Mesenchymal stem cell (in vitro differentiated cells and primary cell): ENCODE measurements around the gene CHST15.
A peak's percentile ranks its signal among the peaks of the same experiment; 100 is the strongest.

Experiments used
- DNase-seq: peaks from one replicate; pipeline ENCODE4 v3.0.0-alpha.2; 2013
- H2AFZ ChIP-seq: one replicate; pipeline ENCODE4 v1.6.1; 2013; ENCODE audit warnings: low read depth, mild to moderate bottlenecking, control low read depth, inconsistent platforms, low read length, moderate library complexity
- H2AK5ac ChIP-seq: 2 replicates; pipeline ENCODE4 v1.6.1; 2013; ENCODE audit warnings: low read length, moderate library complexity, mild to moderate bottlenecking, inconsistent platforms; ENCODE audit not compliant: severe bottlenecking
- H2BK120ac ChIP-seq: one replicate; pipeline ENCODE4 v1.6.1; 2013; ENCODE audit warnings: low read depth, mild to moderate bottlenecking, inconsistent platforms, low read length, moderate library complexity
- H2BK12ac ChIP-seq, 2 experiments: one replicate each; pipeline ENCODE4 v1.6.1; 2013; ENCODE audit warnings: inconsistent platforms in 2 of 2, low read length in 2 of 2, mild to moderate bottlenecking in 2 of 2, moderate library complexity in 2 of 2, control low read depth in 1 of 2
- H2BK15ac ChIP-seq: one replicate; pipeline ENCODE4 v1.6.1; 2013; ENCODE audit warnings: mild to moderate bottlenecking, low read depth, inconsistent platforms; ENCODE audit not compliant: poor library complexity, severe bottlenecking
- H2BK5ac ChIP-seq: 2 replicates; pipeline ENCODE4 v1.6.1; 2013; ENCODE audit warnings: low read depth, mild to moderate bottlenecking, low read length, control low read depth, inconsistent platforms; ENCODE audit not compliant: poor library complexity, severe bottlenecking
- H3K14ac ChIP-seq, 2 experiments: one replicate each; pipeline ENCODE4 v1.6.1; 2013; ENCODE audit warnings: inconsistent platforms in 2 of 2, low read length in 2 of 2, control low read depth in 1 of 2, mild to moderate bottlenecking in 1 of 2, moderate library complexity in 1 of 2
- H3K18ac ChIP-seq, 2 experiments: one replicate each; pipeline ENCODE4 v1.6.1; 2013; ENCODE audit warnings: inconsistent platforms in 2 of 2, low read length in 2 of 2, control low read depth in 1 of 2, low read depth in 1 of 2, mild to moderate bottlenecking in 1 of 2
- H3K23ac ChIP-seq, 2 experiments: one replicate each; pipeline ENCODE4 v1.6.1; 2013; ENCODE audit warnings: inconsistent platforms in 2 of 2, low read length in 2 of 2, mild to moderate bottlenecking in 2 of 2, moderate library complexity in 2 of 2, control low read depth in 1 of 2
- H3K27ac ChIP-seq: 2 replicates; pipeline ENCODE4 v1.5.1; 2013; ENCODE audit warnings: mild to moderate bottlenecking, moderate library complexity, low read length, control low read depth, inconsistent platforms; ENCODE audit not compliant: poor library complexity, severe bottlenecking
- H3K27me3 ChIP-seq, 2 experiments: 2 replicates each; pipeline versions ENCODE4 v1.6.1 to v1.7.0; 2013; ENCODE audit warnings: low read length in 2 of 2, mild to moderate bottlenecking in 2 of 2, moderate library complexity in 2 of 2, control low read depth in 1 of 2, inconsistent platforms in 1 of 2; ENCODE audit not compliant: control insufficient read depth in 1 of 2, insufficient read depth in 1 of 2
- H3K36me3 ChIP-seq, 2 experiments: 2 replicates each; pipeline versions ENCODE4 v1.6.1 to v1.7.0; 2013; ENCODE audit warnings: low read length in 2 of 2, control low read depth in 1 of 2, inconsistent platforms in 1 of 2, low read depth in 1 of 2, mild to moderate bottlenecking in 1 of 2; ENCODE audit not compliant: insufficient read depth in 2 of 2, control insufficient read depth in 1 of 2
- H3K4ac ChIP-seq, 2 experiments: one replicate each; pipeline ENCODE4 v1.6.1; 2013; ENCODE audit warnings: inconsistent platforms in 2 of 2, low read length in 2 of 2, mild to moderate bottlenecking in 2 of 2, moderate library complexity in 2 of 2, control low read depth in 1 of 2, low read depth in 1 of 2
- H3K4me1 ChIP-seq: 2 replicates; pipeline ENCODE4 v1.6.1; 2013; ENCODE audit warnings: low read depth, low read length, control low read depth; ENCODE audit not compliant: control insufficient read depth, insufficient read depth
- H3K4me2 ChIP-seq: 2 replicates; pipeline ENCODE4 v1.6.1; 2013; ENCODE audit warnings: low read length, mild to moderate bottlenecking, inconsistent platforms; ENCODE audit not compliant: poor library complexity, severe bottlenecking
- H3K4me3 ChIP-seq, 2 experiments: 2 replicates each; pipeline versions ENCODE4 v1.5.1 to v1.7.0; 2013; ENCODE audit warnings: low read length in 2 of 2, mild to moderate bottlenecking in 2 of 2, control low read depth in 1 of 2, low read depth in 1 of 2; ENCODE audit not compliant: insufficient read depth in 1 of 2
- H3K79me1 ChIP-seq: replicated peaks from 2 replicates; pipeline ENCODE4 v1.6.1; 2013; ENCODE audit warnings: mild to moderate bottlenecking, control low read depth, low read length, inconsistent platforms; ENCODE audit not compliant: poor library complexity, severe bottlenecking
- H3K9ac ChIP-seq: 2 replicates; pipeline ENCODE4 v1.7.0; 2013; ENCODE audit warnings: mild to moderate bottlenecking, low read length, moderate library complexity
- H3K9me3 ChIP-seq: 2 replicates; pipeline ENCODE4 v1.7.0; 2013; ENCODE audit warnings: mild to moderate bottlenecking, low read length; ENCODE audit not compliant: control insufficient read depth
- H4K8ac ChIP-seq: one replicate; pipeline ENCODE4 v1.6.1; 2013; ENCODE audit warnings: inconsistent platforms, mild to moderate bottlenecking, low read length, moderate library complexity
- H4K91ac ChIP-seq: one replicate; pipeline ENCODE4 v1.6.1; 2013; ENCODE audit warnings: mild to moderate bottlenecking, low read length, inconsistent platforms
- WGBS: methylation state at CpG from one replicate; pipeline ENCODE4 v1.1.7; 2013; ENCODE audit warnings: mixed read lengths; 5-methylcytosine and 5-hydroxymethylcytosine counted together

CHST15 gene

DNA sequence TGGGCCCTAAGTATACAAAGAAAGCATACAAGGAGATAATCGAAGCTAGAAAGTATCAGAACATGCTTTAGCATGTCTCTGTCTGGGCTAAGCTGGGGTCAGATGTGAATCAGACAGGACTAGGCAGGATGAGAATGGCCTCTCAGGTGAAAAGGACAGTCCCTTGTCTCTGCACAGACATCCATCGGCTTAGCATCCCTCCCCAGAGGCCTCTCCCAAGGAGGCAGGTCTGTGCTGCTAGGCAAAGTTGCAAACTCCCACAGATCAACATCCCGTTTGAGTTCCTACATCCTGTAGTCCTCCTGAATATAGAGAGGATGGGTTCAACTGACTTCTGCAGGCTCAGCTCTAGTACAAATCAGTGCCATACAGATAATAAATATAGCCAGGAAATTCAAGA is 24.5 kb downstream of the CHST15 start:
- H4K91ac ChIP-seq, result no peak overlapping the region
- no peak overlapping the region for H3K4me3 ChIP-seq
- H3K23ac ChIP-seq, result no peak overlapping the region
- no peak for DNase-seq
- no peak overlapping the region for H4K8ac ChIP-seq
- no peak overlapping the region for H2BK120ac ChIP-seq
- H2AK5ac ChIP-seq, result no peak overlapping the region
- H2AFZ ChIP-seq, result no peak overlapping the region
- no peak overlapping the region for H3K18ac ChIP-seq
- no peak overlapping the region for H2BK5ac ChIP-seq
- no peak overlapping the region for H3K27ac ChIP-seq
- no peak overlapping the region for H3K9ac ChIP-seq
- no peak overlapping the region for H3K4ac ChIP-seq
- peaks cover 0 to 5% of the 10 kb centered on the region in 2 experiments for H3K27me3 ChIP-seq
- H3K4me2 ChIP-seq, result no peak overlapping the region
- no peaks in the 10 kb centered on the region for H3K36me3 ChIP-seq
- peaks cover 48% of the 10 kb centered on the region for H3K79me1 ChIP-seq
- H3K4me1 ChIP-seq, result peaks cover 25% of the 10 kb centered on the region
- 75% methylated on average over 3 of the region's 3 CpGs for WGBS
- no peaks in the 10 kb centered on the region for H3K9me3 ChIP-seq
- no peak overlapping the region for H3K14ac ChIP-seq
- H2BK12ac ChIP-seq, result no peak overlapping the region
- H2BK15ac ChIP-seq, result no peak overlapping the region

DNA sequence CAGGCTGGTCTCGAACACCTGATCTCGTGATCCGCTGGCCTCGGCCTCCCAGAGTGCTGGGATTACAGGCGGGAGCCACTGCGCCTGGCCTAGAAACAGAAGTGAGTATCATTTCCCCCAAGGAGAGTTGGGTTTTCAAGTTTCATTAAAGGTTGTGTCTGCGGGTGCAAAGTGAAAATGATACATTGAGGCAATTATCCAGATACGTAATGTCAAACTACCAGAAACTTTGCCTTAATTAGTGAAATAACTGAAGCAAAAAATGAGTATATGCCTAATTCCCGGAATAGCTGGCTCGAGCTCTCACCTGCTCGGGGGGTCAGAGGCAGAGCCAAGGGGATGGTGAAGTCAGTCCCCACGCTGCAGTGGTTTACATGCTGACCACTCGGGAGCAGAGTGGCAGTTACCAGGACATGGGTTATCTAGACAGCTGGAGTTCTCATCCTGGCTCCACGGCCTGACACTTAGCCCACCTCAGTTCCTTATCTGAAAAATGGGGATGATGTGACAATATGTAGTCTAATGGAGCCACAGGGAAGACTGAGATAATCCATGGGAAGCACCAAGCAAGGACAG is 25.5 kb downstream of the CHST15 start:
- no peak overlapping the region for H3K9ac ChIP-seq
- no peak for DNase-seq
- peaks cover 23% of the 10 kb centered on the region for H3K4me1 ChIP-seq
- no peak overlapping the region for H3K4me2 ChIP-seq
- no peaks in the 10 kb centered on the region for H3K9me3 ChIP-seq
- no peak overlapping the region for H2AFZ ChIP-seq
- no peaks in the 10 kb centered on the region for H3K36me3 ChIP-seq
- H3K4me3 ChIP-seq, result no peak overlapping the region
- 90% methylated on average over 12 of the region's 14 CpGs for WGBS
- H4K91ac ChIP-seq, result no peak overlapping the region
- peaks cover 44% of the 10 kb centered on the region for H3K79me1 ChIP-seq
- H2AK5ac ChIP-seq, result no peak overlapping the region
- no peak overlapping the region for H3K4ac ChIP-seq
- no peak overlapping the region for H3K23ac ChIP-seq
- no peak overlapping the region for H3K18ac ChIP-seq
- no peak overlapping the region for H2BK12ac ChIP-seq
- no peak overlapping the region for H2BK5ac ChIP-seq
- no peak overlapping the region for H2BK15ac ChIP-seq
- H3K27ac ChIP-seq, result no peak overlapping the region
- H3K14ac ChIP-seq, result no peak overlapping the region
- H4K8ac ChIP-seq, result no peak overlapping the region
- H2BK120ac ChIP-seq, result no peak overlapping the region
- H3K27me3 ChIP-seq, result peaks cover 0 to 5% of the 10 kb centered on the region in 2 experiments

DNA sequence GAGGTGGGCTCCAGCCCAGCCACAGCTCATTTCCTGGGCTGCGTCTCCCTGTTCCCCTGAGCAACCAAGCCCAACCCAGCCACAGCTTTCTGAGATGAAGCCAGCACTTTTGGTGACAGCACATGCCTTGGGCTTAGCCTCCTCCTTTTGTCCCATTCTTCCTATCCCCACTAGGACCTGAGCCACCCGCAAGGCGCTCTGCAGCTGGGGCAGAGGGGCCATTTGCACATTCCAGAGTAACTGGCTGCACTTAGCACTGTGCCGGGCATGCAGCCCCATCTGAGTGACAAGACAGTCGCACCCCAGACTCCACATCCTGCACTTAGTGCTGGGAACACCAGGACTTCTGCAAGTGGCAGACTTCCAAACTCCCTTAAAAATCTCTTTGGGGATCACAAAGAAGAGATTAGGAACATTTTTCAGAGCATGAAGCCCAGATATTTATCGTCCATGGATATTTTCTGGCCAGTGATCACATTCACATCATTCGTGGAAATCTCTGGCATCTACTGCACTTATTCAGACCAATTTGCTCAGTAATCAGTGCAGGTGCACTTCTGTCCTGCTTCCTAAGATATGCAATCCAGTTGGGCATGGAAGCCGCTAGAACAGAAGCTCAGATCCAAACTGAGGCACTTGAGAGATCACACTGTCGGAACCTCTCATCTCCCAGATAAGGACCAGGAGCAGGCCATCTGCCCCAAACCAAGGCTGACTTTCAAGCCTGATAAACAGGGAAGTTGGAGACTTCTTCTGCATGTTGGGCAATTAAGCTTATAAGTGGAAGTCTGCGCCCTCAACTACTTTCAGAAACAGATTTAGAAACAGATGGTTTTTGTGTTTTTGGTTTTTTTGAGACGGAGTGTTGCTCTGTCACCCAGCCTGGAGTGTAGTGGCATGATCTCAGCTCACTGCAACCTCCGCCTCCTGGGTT is 26.4 kb downstream of the CHST15 start:
- peaks cover 23% of the 10 kb centered on the region for H3K4me1 ChIP-seq
- H2BK15ac ChIP-seq, result no peak overlapping the region
- H4K8ac ChIP-seq, result no peak overlapping the region
- H3K4me3 ChIP-seq, result no peak overlapping the region
- H3K79me1 ChIP-seq, result peaks cover 44% of the 10 kb centered on the region
- H3K23ac ChIP-seq, result no peak overlapping the region
- no peak overlapping the region for H3K14ac ChIP-seq
- H2AK5ac ChIP-seq, result no peak overlapping the region
- H4K91ac ChIP-seq, result no peak overlapping the region
- H3K9me3 ChIP-seq, result no peaks in the 10 kb centered on the region
- no peak overlapping the region for H3K9ac ChIP-seq
- H3K4ac ChIP-seq, result no peak overlapping the region
- H3K36me3 ChIP-seq, result no peaks in the 10 kb centered on the region
- H2BK5ac ChIP-seq, result no peak overlapping the region
- peaks cover 0 to 5% of the 10 kb centered on the region in 2 experiments for H3K27me3 ChIP-seq
- no peak overlapping the region for H3K18ac ChIP-seq
- H3K27ac ChIP-seq, result no peak overlapping the region
- no peak overlapping the region for H2BK12ac ChIP-seq
- no peak overlapping the region for H2BK120ac ChIP-seq
- no peak for DNase-seq
- no peak overlapping the region for H3K4me2 ChIP-seq
- 76% methylated on average over 12 of the region's 12 CpGs for WGBS
- no peak overlapping the region for H2AFZ ChIP-seq

DNA sequence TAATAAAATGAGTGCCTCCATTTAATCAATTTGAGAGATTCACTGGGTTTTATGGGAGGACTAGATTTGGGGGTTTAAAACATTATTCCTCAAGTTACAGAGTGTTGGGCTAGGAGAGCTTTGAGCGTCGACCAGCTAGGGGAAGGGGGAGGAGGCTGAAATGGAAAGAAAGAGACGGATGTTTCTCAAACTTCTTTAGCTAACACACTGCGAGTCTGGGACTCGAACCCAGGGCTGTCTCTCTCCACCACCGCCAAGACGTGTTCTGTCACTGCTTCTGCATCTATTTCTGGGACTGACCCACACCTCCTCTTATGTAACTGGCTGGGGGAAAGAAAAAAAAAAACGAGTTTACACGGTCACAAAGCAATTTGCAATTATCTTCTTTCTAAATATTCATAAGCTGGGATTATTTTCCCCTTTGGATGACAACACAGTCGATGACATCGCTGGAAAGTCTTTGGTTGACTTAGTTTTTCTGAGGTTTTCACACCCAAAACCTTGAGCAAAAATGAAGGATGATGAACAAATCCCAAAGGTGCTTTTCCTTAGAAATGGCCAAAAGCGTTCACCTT is 27.2 kb downstream of the CHST15 start:
- H3K79me1 ChIP-seq, result peaks cover 42% of the 10 kb centered on the region
- H3K4ac ChIP-seq, result no peak overlapping the region
- peaks cover 21% of the 10 kb centered on the region for H3K4me1 ChIP-seq
- H2BK12ac ChIP-seq, result no peak overlapping the region
- no peak overlapping the region for H2AFZ ChIP-seq
- no peak overlapping the region for H4K8ac ChIP-seq
- H3K27me3 ChIP-seq, result peaks cover 0 to 5% of the 10 kb centered on the region in 2 experiments
- no peaks in the 10 kb centered on the region for H3K9me3 ChIP-seq
- peak overlapping the region; percentile 2 for H3K9ac ChIP-seq
- 67% methylated on average over 9 of the region's 12 CpGs for WGBS
- no peak overlapping the region for H3K4me3 ChIP-seq
- H3K18ac ChIP-seq, result no peak overlapping the region
- no peak overlapping the region for H3K23ac ChIP-seq
- H2AK5ac ChIP-seq, result no peak overlapping the region
- no peaks in the 10 kb centered on the region for H3K36me3 ChIP-seq
- no peak overlapping the region for H2BK5ac ChIP-seq
- H2BK15ac ChIP-seq, result no peak overlapping the region
- no peak overlapping the region for H3K14ac ChIP-seq
- no peak for DNase-seq
- H2BK120ac ChIP-seq, result no peak overlapping the region
- no peak overlapping the region for H3K27ac ChIP-seq
- no peak overlapping the region for H4K91ac ChIP-seq
- no peak overlapping the region for H3K4me2 ChIP-seq
